ENCODE data around the gene ATXN7L1.

DNA sequence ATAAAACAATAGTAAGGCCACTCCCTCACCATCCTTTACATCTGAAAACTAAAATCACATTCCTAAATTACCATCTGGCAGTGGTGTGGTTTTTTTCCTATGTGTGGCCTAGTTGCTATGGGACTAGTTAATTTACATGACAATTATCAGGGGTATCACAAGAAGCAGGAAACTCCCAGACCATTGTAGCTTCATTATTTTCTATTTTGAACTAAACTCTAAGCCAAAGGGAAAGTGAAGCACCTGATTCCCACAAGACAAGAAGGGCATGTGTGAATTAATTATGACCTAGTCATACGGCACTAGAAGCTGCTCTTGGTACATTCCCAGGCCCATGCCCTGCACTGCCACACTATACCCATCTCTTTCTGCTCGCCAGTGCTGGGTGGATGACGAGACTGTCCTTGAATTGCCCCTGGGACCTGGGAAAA lies 103.4 kb downstream of the ATXN7L1 start:
- TF ChIP-seq, protein P1, sequence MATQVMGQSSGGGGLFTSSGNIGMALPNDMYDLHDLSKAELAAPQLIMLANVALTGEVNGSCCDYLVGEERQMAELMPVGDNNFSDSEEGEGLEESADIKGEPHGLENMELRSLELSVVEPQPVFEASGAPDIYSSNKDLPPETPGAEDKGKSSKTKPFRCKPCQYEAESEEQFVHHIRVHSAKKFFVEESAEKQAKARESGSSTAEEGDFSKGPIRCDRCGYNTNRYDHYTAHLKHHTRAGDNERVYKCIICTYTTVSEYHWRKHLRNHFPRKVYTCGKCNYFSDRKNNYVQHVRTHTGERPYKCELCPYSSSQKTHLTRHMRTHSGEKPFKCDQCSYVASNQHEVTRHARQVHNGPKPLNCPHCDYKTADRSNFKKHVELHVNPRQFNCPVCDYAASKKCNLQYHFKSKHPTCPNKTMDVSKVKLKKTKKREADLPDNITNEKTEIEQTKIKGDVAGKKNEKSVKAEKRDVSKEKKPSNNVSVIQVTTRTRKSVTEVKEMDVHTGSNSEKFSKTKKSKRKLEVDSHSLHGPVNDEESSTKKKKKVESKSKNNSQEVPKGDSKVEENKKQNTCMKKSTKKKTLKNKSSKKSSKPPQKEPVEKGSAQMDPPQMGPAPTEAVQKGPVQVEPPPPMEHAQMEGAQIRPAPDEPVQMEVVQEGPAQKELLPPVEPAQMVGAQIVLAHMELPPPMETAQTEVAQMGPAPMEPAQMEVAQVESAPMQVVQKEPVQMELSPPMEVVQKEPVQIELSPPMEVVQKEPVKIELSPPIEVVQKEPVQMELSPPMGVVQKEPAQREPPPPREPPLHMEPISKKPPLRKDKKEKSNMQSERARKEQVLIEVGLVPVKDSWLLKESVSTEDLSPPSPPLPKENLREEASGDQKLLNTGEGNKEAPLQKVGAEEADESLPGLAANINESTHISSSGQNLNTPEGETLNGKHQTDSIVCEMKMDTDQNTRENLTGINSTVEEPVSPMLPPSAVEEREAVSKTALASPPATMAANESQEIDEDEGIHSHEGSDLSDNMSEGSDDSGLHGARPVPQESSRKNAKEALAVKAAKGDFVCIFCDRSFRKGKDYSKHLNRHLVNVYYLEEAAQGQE (IDR thresholded peaks at IDR 0.05; ENCODE audit: low read depth): no peak
- TF ChIP-seq CREB1 (IDR thresholded peaks at IDR 0.05; ENCODE audit: low read depth): no peak
- no peak for TF ChIP-seq YY1 (IDR thresholded peaks at IDR 0.05; ENCODE audit: low read depth)
- no peak for TF ChIP-seq FOXM1 (IDR thresholded peaks at IDR 0.05; ENCODE audit: borderline replicate concordance, low read depth)
- no peak for TF ChIP-seq EGR1 (IDR thresholded peaks at IDR 0.05)
- no peak for TF ChIP-seq TEAD4 (IDR thresholded peaks at IDR 0.05)
- no peak for TF ChIP-seq ZBTB7A (IDR thresholded peaks at IDR 0.05; ENCODE audit: low read depth)
- no peak for TF ChIP-seq CEBPB (IDR thresholded peaks at IDR 0.05)
- TF ChIP-seq, protein P2, sequence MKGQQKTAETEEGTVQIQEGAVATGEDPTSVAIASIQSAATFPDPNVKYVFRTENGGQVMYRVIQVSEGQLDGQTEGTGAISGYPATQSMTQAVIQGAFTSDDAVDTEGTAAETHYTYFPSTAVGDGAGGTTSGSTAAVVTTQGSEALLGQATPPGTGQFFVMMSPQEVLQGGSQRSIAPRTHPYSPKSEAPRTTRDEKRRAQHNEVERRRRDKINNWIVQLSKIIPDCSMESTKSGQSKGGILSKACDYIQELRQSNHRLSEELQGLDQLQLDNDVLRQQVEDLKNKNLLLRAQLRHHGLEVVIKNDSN (IDR thresholded peaks at IDR 0.05): no peak
- no peak for TF ChIP-seq RAD21 (IDR thresholded peaks at IDR 0.05; ENCODE audit: low read depth)

All from Ishikawa (cell line).